IPS-18c (cell line): ENCODE results near the gene CPN1.
"Not testable (repeated sequence)": the region's sequence is repeated elsewhere in the genome, so short reads cannot be mapped to it uniquely, and the experiment has no call there.

Experiments
- H3K4me3 ChIP-seq: 2 replicates; pipeline ENCODE4 v1.7.0; 2013; ENCODE audit warnings: low read depth, mild to moderate bottlenecking, low read length, moderate library complexity; ENCODE audit not compliant: insufficient read depth
- H3K9me3 ChIP-seq: one replicate; pipeline ENCODE4 v1.6.1; 2013; ENCODE audit warnings: mild to moderate bottlenecking, low read length, moderate library complexity; ENCODE audit not compliant: control insufficient read depth, insufficient read depth

Gene CPN1

DNA sequence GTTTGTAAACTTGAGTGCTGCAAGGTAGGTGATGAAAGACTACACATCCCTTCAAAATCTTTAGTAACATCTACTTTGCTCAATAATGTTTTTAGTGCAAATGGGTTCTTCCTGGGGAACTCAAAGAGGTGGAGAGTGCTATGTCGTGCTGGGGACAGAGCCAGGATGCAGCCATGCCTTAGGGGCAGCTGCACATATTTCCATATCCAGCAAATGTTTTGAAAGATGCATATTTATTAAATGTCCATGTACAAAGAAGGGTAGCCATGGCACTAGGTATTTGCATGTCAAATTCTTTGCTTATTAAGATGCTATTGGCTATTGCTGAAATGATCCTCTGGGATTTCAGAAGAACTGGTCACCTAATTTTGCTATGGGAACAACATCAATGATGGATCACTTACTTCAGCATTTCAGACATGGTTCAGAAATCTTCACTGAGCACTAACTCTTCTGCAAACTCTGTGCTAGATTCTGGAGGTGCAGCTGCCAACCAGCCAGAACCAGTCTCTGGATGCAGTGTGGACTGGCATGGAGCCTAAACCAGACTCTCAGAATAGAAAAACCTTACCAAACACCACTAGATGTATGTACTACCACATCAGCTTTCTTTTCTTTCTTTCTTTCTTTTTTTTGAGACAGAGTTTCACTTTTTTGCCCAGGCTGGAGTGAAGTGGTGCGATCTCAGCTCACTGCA is 40.2 kb downstream of the CPN1 start:
- H3K4me3 ChIP-seq, result no peak overlapping the region
- H3K9me3 ChIP-seq, result no peaks in the 10 kb centered on the region

DNA sequence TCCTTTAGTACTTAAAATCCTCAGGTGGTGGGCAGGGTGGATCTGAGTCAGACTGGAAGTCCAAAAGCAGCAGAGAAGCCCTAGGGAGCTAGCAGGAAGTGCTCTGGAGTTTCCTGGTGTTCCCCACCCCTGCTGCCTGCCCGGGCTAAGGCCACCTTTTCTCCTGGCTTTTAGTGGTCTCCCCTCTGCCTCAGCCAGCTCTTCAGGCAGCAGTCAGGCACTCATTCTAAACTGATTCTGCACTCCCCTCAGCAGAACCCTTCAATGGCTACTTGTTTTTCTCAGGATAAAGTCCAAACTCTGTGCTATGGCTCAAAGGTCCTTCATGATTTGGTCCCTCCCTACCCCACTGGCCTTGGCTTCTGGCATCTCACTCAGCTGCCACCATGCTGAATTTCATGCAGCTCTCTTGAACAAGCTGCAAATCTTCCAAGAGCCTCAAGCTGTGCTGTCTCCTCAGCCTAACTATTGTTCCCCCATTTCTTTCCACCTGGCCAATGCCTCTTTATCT is 43.1 kb downstream of the CPN1 start:
- Histone ChIP-seq H3K9me3 (no peaks in the 10 kb centered on the region), H3K4me3 (no peak overlapping the region)

DNA sequence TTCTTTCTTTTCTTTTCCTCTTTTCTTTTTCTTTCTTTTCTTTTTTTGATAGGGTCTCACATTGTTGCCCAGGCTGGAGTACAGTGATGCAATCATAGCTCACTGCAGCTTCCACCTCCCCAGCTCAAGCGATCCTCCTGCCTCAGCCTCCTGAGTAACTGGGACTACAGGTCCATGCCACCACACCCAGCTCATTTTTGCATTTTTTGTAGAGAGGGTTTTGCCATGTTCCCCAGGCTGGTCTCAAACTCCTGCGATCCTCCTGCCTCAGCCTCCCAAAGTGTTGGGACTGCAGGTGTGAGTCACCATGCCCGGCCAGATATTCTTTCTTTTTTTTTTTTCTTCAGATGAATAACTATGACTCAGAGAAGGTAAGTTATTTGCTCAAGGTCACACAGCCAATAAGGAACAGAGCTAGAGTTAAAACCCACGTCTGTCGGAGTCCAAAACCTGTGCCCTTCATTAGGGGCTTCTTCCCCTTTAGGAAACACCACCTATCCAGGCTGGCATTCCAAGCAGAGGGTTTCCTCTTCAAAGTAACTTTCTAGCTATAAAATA is 43.8 kb downstream of the CPN1 start:
- Histone ChIP-seq H3K9me3 (no peaks in the 10 kb centered on the region), H3K4me3 (no peak overlapping the region)

GRCh38 chr10:100036850-100037249 is 44.8 kb downstream of the CPN1 start:
- Histone ChIP-seq H3K4me3 (no peak overlapping the region), H3K9me3 (no peaks in the 10 kb centered on the region)

DNA sequence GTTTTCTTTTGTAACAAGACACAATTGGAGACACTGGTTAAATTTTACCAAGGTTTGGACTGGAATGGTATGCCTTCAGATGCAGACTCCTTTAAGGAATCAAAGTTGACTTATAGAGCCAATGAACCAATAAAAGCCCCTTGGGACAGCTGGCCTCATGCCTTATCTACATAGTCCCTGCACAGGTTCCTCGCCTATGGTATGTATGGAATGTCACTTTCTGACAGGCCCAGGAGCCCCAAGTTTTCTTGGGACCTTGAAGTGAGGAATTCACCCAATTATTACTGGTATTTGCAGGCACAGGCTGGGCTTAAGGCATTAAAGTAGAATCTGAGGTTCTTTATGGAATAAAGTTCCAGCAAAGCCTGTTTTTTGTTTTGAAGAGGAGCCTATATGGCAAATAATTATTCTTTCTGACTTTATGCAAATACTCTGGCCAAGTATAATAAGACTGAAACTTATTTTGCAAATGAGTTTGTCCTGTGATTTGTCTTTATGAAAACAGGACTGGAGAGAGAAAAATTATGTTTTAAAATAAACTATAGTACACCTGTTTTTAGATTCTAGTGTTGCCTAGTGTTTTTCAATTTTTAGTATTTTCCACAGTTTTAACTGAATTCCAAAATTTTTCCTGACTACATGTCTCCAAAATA is 47.8 kb downstream of the CPN1 start:
- Histone ChIP-seq H3K9me3 (no peaks in the 10 kb centered on the region), H3K4me3 (no peak overlapping the region)

- Histone ChIP-seq H3K9me3 (peaks cover 10% of the 10 kb centered on the region), H3K4me3 (no peak overlapping the region)
Measured at GRCh38 chr10:100027416-100027815, 54.3 kb downstream of the CPN1 start.

- H3K4me3 ChIP-seq, result no peak overlapping the region
- H3K9me3 ChIP-seq, result peaks cover 10% of the 10 kb centered on the region
Measured at GRCh38 chr10:100025576-100025975, 56.1 kb downstream of the CPN1 start.

DNA sequence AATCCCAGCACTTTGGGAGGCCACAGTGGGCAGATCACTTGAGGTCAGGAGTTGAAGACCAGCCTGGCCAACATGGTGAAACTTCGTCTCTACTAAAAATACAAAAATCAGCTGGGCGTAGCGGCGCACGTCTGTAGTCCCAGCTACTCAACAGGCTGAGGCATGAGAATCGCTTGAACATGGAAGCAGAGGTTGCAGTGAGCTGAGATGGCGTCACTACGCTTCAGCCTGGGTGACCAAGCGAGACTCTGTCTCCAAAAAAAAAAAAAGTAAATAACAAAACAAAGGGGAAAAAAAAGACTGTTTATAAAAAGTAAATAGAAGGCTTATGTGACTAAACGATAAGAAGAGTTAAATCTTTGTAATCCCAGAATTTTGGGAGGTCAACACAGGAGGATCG is 56.9 kb downstream of the CPN1 start:
- no peak overlapping the region for H3K4me3 ChIP-seq
- peaks cover 10% of the 10 kb centered on the region for H3K9me3 ChIP-seq

GRCh38 chr10:100022403-100022802 is 59.3 kb downstream of the CPN1 start:
- Histone ChIP-seq H3K9me3 (no peaks in the 10 kb centered on the region), H3K4me3 (no peak overlapping the region)

GRCh38 chr10:100021322-100021721 is 60.3 kb downstream of the CPN1 start:
- Histone ChIP-seq H3K9me3 (no peaks in the 10 kb centered on the region), H3K4me3 (no peak overlapping the region)

DNA sequence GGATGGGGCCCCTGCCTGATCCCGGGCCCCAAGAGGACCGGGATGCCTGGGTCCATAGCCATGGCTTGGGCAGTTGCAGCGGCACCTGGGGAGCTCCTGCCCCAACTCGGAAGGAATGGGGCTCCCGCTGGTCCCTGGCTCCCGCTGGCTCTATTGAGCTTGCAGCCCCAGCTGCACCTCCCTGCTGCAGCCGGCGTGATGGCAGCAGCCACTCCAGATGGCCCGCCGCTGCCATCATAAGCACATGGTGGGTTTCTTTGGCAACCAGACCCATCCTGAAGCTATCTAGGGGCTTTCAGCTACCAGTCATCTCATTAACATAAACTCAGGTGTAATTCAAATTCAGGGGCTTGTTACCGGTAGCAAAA is 60.8 kb downstream of the CPN1 start:
- no peak overlapping the region for H3K4me3 ChIP-seq

GRCh38 chr10:100020142-100020885 is 61.4 kb downstream of the CPN1 start:
- H3K4me3 ChIP-seq, result no peak overlapping the region
- no peaks in the 10 kb centered on the region for H3K9me3 ChIP-seq

More for the DNA sequence above, 60.8 kb downstream of the CPN1 start:
- no peaks in the 10 kb centered on the region for H3K9me3 ChIP-seq

- no peaks in the 10 kb centered on the region for H3K9me3 ChIP-seq
- H3K4me3 ChIP-seq, result no peak overlapping the region
Measured at GRCh38 chr10:100019787-100020141, 61.9 kb downstream of the CPN1 start.

DNA sequence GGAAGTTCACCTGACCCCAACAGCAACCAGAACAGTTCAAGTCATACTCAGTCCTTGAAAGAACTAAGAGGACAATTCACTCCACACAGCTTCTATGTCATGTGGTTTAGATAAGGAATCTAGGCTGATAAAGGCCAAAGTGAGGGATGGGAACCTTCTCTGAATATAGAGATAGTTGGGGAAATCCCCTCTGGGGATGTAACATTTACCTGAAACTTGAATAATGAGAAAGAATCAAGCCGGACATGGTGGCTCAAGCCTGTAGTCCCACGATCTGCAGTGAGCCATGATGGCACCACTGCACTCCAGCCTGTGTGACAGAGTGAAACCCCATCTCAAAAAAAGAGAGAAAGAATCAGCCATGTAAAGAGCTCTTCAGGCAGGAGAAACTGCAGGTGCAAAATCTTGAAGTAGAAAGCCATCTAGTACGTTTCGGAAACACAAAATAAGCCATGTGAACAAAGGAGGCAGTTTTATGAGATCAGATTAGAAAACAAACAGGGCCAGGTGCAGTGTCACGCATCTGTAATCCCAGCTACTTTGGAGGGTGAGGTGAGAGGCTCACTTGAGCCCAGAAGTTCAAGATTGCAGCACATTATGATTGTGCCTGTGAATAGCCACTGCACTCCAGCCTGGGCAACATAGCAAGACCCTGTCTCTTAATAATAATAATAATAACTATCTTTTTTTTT is 67.5 kb downstream of the CPN1 start:
- H3K4me3 ChIP-seq, result no peak overlapping the region
- H3K9me3 ChIP-seq, result no peaks in the 10 kb centered on the region

DNA sequence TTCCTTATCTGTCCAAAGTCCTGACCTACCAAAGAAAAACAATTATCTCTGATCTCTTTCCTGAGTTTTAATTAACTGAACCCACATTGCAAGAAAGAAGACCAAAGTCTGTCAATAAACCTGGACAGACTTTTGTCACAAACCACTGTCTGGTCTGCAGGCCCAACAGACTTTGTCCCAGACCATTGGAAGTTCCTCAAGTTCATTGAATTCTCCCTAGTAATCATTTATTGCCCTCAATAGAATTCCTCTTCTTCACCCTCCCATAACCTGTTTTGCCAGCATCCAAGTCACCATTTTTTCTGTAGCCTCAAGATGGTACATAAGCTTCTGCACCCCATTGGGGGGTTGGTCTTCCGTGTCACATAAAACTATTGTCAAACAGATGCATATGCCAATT is 68.0 kb downstream of the CPN1 start:
- Histone ChIP-seq H3K4me3 (no peak overlapping the region), H3K9me3 (no peaks in the 10 kb centered on the region)

DNA sequence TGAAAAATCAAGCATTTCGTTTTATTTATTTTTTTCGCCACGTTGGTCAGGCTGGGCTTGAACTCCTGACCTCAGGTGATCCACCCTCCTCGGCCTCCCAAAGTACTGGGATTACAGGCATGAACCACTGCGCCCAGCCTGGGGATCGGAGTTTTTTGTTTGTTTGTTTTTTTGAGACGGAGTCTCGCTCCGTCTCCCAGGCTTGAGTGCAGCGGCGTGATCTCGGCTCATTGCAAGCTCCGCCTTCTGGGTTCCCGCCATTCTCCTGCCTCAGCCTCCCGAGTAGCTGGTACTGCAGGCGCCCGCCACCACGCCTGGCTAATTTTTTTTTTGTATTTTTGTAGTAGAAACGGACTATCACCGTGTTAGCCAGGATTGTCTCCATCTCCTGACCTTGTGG is 69.8 kb downstream of the CPN1 start:
- H3K4me3 ChIP-seq, H3K9me3 ChIP-seq: not testable (repeated sequence)
